ENCODE measurements around the gene CTNND2.

GRCh38 chr5:11038772-11039171 lies 865.5 kb downstream of the CTNND2 start:
- TF ChIP-seq ARNT (IDR thresholded peaks at IDR 0.05): no peak
- no peak for TF ChIP-seq NFRKB (IDR thresholded peaks at IDR 0.05)
- no peak for TF ChIP-seq L3MBTL2 (conservative IDR thresholded peaks at IDR 0.05)

Measured in HEK293T (cell line).